OCI-LY3 (cell line): ENCODE data around the gene IL11RA.

Experiments
- CTCF ChIP-seq: fragments of 200-600, 300-600 bp; sonication (generic); IDR thresholded peaks from 2 replicates; pipeline ENCODE4 v1.5.1; 2014; ENCODE audit warnings: antibody characterized with exemption, low read length, low read depth
- EZH2phosphoT487 ChIP-seq: fragments of 200-600 bp; shearing (Covaris generic); IDR thresholded peaks from 2 replicates; pipeline ENCODE4 v1.6.1; 2018; ENCODE audit warnings: antibody characterized with exemption, mixed run types, low read depth

GRCh38 chr9:34603610-34604231 lies 48.3 kb upstream of the IL11RA start:
- TF ChIP-seq CTCF, result peak; percentile 97
- no peak for TF ChIP-seq EZH2phosphoT487
